Motor neuron (in vitro differentiated cells): ENCODE measurements around the gene ARHGEF19. TPM values are rescaled to one million over a fixed set of nuclear protein-coding genes. Genes with fewer than 3 reads are reported as not detected.

Source experiments
- ATAC-seq, 8 experiments: fragments of 200-7000 bp; cut with Tn5 transposase; replicated peaks in 6 of 8; 2 replicates each; pipeline ENCODE4 v1.8.0; 2021; ENCODE audit warnings: mild to moderate bottlenecking in 8 of 8, moderate library complexity in 8 of 8
- H3K27ac ChIP-seq, 2 donors: fragments of 250-450 bp; sonication (Bioruptor Pico); 2 replicates each; pipeline ENCODE4 v1.9.0; 2021; ENCODE audit warnings: antibody characterized with exemption in 2 of 2, mild to moderate bottlenecking in 2 of 2, moderate library complexity in 1 of 2
- H3K4me1 ChIP-seq, 2 donors: fragments of 250-450 bp; sonication (Bioruptor Pico); replicated peaks in 1 of 2; 2 replicates each; pipeline ENCODE4 v1.6.1; 2021; ENCODE audit warnings: antibody characterized with exemption in 2 of 2, mild to moderate bottlenecking in 2 of 2, moderate library complexity in 1 of 2
- H3K4me3 ChIP-seq, 5 donors: fragments of 250-450 bp; sonication (Bioruptor Pico); 2 replicates each; pipeline ENCODE4 v1.9.0; 2021; ENCODE audit warnings: antibody characterized with exemption in 5 of 5, mild to moderate bottlenecking in 5 of 5, moderate library complexity in 4 of 5
- WGBS, 10 experiments: fragments of 450-650 bp; shearing (Covaris generic); methylation state at CpG; one replicate each; pipeline ENCODE4 v1.0.0; 2022; 5-methylcytosine and 5-hydroxymethylcytosine counted together
- in situ Hi-C, 9 experiments: fragments of 400-800 bp; cut with MboI; loops; one replicate each; pipeline ENCODE4 v1.15.0; 2021; ENCODE audit warnings: low sequenced_read_pairs in 9 of 9, low pct_unique_long_range_greater_than_20kb in 2 of 9; ENCODE audit not compliant: unreplicated experiment in 9 of 9
- total RNA-seq, 8 experiments: library from RNA; unstranded; fragments of 300-600 nt; gene quantifications; 2 replicates each; pipeline versions ENCODE4 v1.2.3 to v1.2.4, GENCODE V29; 2022

ARHGEF19 gene
- total RNA-seq, 8 experiments from 2014 or later, result 2.1 to 10.6 (median 5.9) TPM

- Histone ChIP-seq H3K4me3 (no peak overlapping the region), H3K27ac (no peak overlapping the region), H3K4me1 (peaks cover 10 to 37% of the 10 kb centered on the region in 2 donors)
- WGBS, 10 experiments, result 35 to 100% (median 77%) methylated on average over 1 to 19 of the region's 19 CpGs; no CpG with 5 or more reads in 2 of the 10 experiments
- in situ Hi-C loops, result loop anchor here in 5 of 9 experiments (25.0 kb wide), 1 partner anchor 92 kb away; no protein-coding TSS in a partner anchor
- no peak for ATAC-seq
Observed at GRCh38 chr1:16178596-16179497, 33.6 kb downstream of the ARHGEF19 start.

- Histone ChIP-seq H3K4me3 (no peak overlapping the region), H3K27ac (no peak overlapping the region), H3K4me1 (peaks cover 10 to 46% of the 10 kb centered on the region in 2 donors)
- no peak for ATAC-seq
- in situ Hi-C loops, result loop anchor here in 5 of 9 experiments (25.0 kb wide), 1 partner anchor 90 kb away; no protein-coding TSS in a partner anchor
- 75 to 100% (median 90%) methylated on average over 1 to 3 of the region's 4 CpGs; no CpG with 5 or more reads in 5 of the 10 experiments for WGBS, 10 experiments
Observed at GRCh38 chr1:16177306-16177705, 35.1 kb downstream of the ARHGEF19 start.

GRCh38 chr1:16176653-16177052 is 35.8 kb downstream of the ARHGEF19 start:
- WGBS, 10 experiments, result 60 to 100% (median 90%) methylated on average over 1 to 4 of the region's 7 CpGs; no CpG with 5 or more reads in 6 of the 10 experiments
- Histone ChIP-seq H3K4me3 (no peak overlapping the region), H3K27ac (peak overlapping the region in 1 of 2 donors; percentile 5), H3K4me1 (peaks cover 10 to 41% of the 10 kb centered on the region in 2 donors)
- in situ Hi-C loops, result loop anchor here in 5 of 9 experiments (25.0 kb wide), 1 partner anchor 89 kb away; no protein-coding TSS in a partner anchor
- ATAC-seq, result no peak

- peak; percentile 38 to 86 (median 68) for ATAC-seq
- 1 to 90% (median 53%) methylated on average over 2 to 16 of the region's 24 CpGs for WGBS, 10 experiments
- in situ Hi-C loops, result loop anchor here in 5 of 9 experiments (25.0 kb wide), 1 partner anchor 89 kb away; no protein-coding TSS in a partner anchor
- H3K4me3 ChIP-seq, result no peak overlapping the region
- H3K27ac ChIP-seq, result peak overlapping the region in 1 of 2 donors; percentile 70
- H3K4me1 ChIP-seq, result peaks cover 10 to 40% of the 10 kb centered on the region in 2 donors
Observed at GRCh38 chr1:16175610-16176553, 36.6 kb downstream of the ARHGEF19 start.

GRCh38 chr1:16174886-16175598 is 37.4 kb downstream of the ARHGEF19 start:
- Histone ChIP-seq H3K4me1 (peaks cover 10 to 37% of the 10 kb centered on the region in 2 donors), H3K4me3 (no peak overlapping the region), H3K27ac (peak overlapping the region in 1 of 2 donors; percentile 70)
- peak in 5 of 8 experiments; percentile 48 to 71 (median 62) for ATAC-seq
- in situ Hi-C loops, result loop anchor here in 5 of 9 experiments (25.0 kb wide), 1 partner anchor 88 kb away; no protein-coding TSS in a partner anchor
- 60 to 100% (median 80%) methylated on average over 1 to 9 of the region's 22 CpGs; no CpG with 5 or more reads in 3 of the 10 experiments for WGBS, 10 experiments

GRCh38 chr1:16174261-16174868 is 38.1 kb downstream of the ARHGEF19 start:
- peaks cover 10 to 37% of the 10 kb centered on the region in 2 donors for H3K4me1 ChIP-seq
- 80 to 100% (median 87%) methylated on average over 1 to 9 of the region's 9 CpGs; no CpG with 5 or more reads in 3 of the 10 experiments for WGBS, 10 experiments
- no peak overlapping the region for H3K27ac ChIP-seq
- in situ Hi-C loops, result no loop called here
- no peak overlapping the region for H3K4me3 ChIP-seq
- peak in 5 of 8 experiments; percentile 7 to 41 (median 29) for ATAC-seq

GRCh38 chr1:16173447-16174260 is 38.8 kb downstream of the ARHGEF19 start:
- 74 to 100% (median 88%) methylated on average over 2 to 6 of the region's 12 CpGs; no CpG with 5 or more reads in 7 of the 10 experiments for whole genome bisulfite sequencing, 10 experiments
- in situ Hi-C loops, result no loop called here
- Histone ChIP-seq H3K4me1 (peaks cover 10 to 37% of the 10 kb centered on the region in 2 donors), H3K4me3 (no peak overlapping the region), H3K27ac (no peak overlapping the region)
- peak; percentile 26 to 74 (median 44) for ATAC-seq

- in situ Hi-C loops, result no loop called here
- 70 to 88% (median 83%) methylated on average over 1 to 14 of the region's 14 CpGs; no CpG with 5 or more reads in 5 of the 10 experiments for WGBS, 10 experiments
- H3K27ac ChIP-seq, result no peak overlapping the region
- H3K4me3 ChIP-seq, result no peak overlapping the region
- ATAC-seq, result peak in 4 of 8 experiments; percentile 2 to 34 (median 20)
- peaks cover 15 to 41% of the 10 kb centered on the region in 2 donors for H3K4me1 ChIP-seq
Observed at GRCh38 chr1:16172964-16173446, 39.4 kb downstream of the ARHGEF19 start.

GRCh38 chr1:16172218-16172830 is 40.1 kb downstream of the ARHGEF19 start:
- Histone ChIP-seq H3K4me3 (no peak overlapping the region), H3K4me1 (peaks cover 20 to 42% of the 10 kb centered on the region in 2 donors), H3K27ac (no peak overlapping the region)
- no peak for ATAC-seq
- in situ Hi-C loops, result no loop called here
- 87 to 100% (median 94%) methylated on average over 1 to 8 of the region's 15 CpGs; no CpG with 5 or more reads in 6 of the 10 experiments for WGBS, 10 experiments

- no peak overlapping the region for H3K27ac ChIP-seq
- H3K4me3 ChIP-seq, result no peak overlapping the region
- H3K4me1 ChIP-seq, result peaks cover 24 to 44% of the 10 kb centered on the region in 2 donors
- WGBS, 10 experiments, result 61 to 100% (median 65%) methylated on average over 1 to 5 of the region's 19 CpGs; no CpG with 5 or more reads in 5 of the 10 experiments
- in situ Hi-C loops, result no loop called here
- ATAC-seq, result no peak
Observed at GRCh38 chr1:16171314-16172151, 40.9 kb downstream of the ARHGEF19 start.
